Mononuclear cell (primary cell): Measurements from ENCODE around the gene B3GALNT2. TPM values are rescaled to one million over a fixed set of nuclear protein-coding genes. Genes with fewer than 3 reads are reported as not detected.
"Not testable (repeated sequence)": the region's sequence is repeated elsewhere in the genome, so short reads cannot be mapped to it uniquely, and the experiment has no call there.

Source experiments
- H3K27me3 ChIP-seq: 2 replicates; pipeline ENCODE4 v1.6.0; 2011; ENCODE audit warnings: low read length, control low read depth; ENCODE audit not compliant: insufficient read depth
- H3K4me1 ChIP-seq: 2 replicates; pipeline ENCODE4 v1.5.1; 2011; ENCODE audit warnings: mild to moderate bottlenecking, low read length, control low read depth; ENCODE audit not compliant: insufficient read depth
- H3K4me3 ChIP-seq: 2 replicates; pipeline ENCODE4 v1.5.1; 2011; ENCODE audit warnings: mild to moderate bottlenecking, low read length, moderate library complexity
- H3K9me3 ChIP-seq: 2 replicates; pipeline ENCODE4 v1.5.1; 2011; ENCODE audit warnings: low read depth, mild to moderate bottlenecking, control low read depth, low read length
- total RNA-seq: library from RNA; depleted of rRNA; stranded (reverse); fragments of >200 nt; gene quantifications from one replicate; pipeline ENCODE4 v1.2.3, GENCODE V29; 2012

Gene B3GALNT2
- 6.5 TPM for total RNA-seq

GRCh38 chr1:235504122-235504493 is at the start of gene B3GALNT2:
Gene B3GALNT2, minus strand, starts transcription at chr1:235504452. Its CDS starts 200 bp downstream, at chr1:235504252.
- peaks cover 21% of the 10 kb centered on the region for H3K4me1 ChIP-seq
- H3K4me3 ChIP-seq: peak within 1 kb of the TSS; percentile 90
- no peaks in the 10 kb centered on the region for H3K9me3 ChIP-seq
- H3K27me3 ChIP-seq: no peaks in the 10 kb centered on the region

- Histone ChIP-seq H3K9me3 (no peaks in the 10 kb centered on the region), H3K4me3 (no peak overlapping the region), H3K4me1 (no peaks in the 10 kb centered on the region), H3K27me3 (no peaks in the 10 kb centered on the region)
Measured at GRCh38 chr1:235553112-235553551, 48.9 kb upstream of the B3GALNT2 start.

GRCh38 chr1:235552146-235552716 is 48.0 kb upstream of the B3GALNT2 start:
- H3K4me3 ChIP-seq: no peak overlapping the region

GRCh38 chr1:235549351-235550139 is 45.3 kb upstream of the B3GALNT2 start:
- no peaks in the 10 kb centered on the region for H3K9me3 ChIP-seq
- no peaks in the 10 kb centered on the region for H3K27me3 ChIP-seq
- no peaks in the 10 kb centered on the region for H3K4me1 ChIP-seq
- H3K4me3 ChIP-seq: no peak overlapping the region

More at GRCh38 chr1:235552146-235552716, 48.0 kb upstream of the B3GALNT2 start:
- H3K27me3 ChIP-seq: no peaks in the 10 kb centered on the region
- no peaks in the 10 kb centered on the region for H3K9me3 ChIP-seq
- no peaks in the 10 kb centered on the region for H3K4me1 ChIP-seq

- H3K4me1 ChIP-seq, H3K4me3 ChIP-seq, H3K9me3 ChIP-seq, H3K27me3 ChIP-seq: not testable (repeated sequence)
Measured at GRCh38 chr1:235546369-235547155, 42.3 kb upstream of the B3GALNT2 start.

- H3K4me3 ChIP-seq: no peak overlapping the region
- no peaks in the 10 kb centered on the region for H3K4me1 ChIP-seq
- H3K27me3 ChIP-seq: no peaks in the 10 kb centered on the region
- no peaks in the 10 kb centered on the region for H3K9me3 ChIP-seq
Measured at GRCh38 chr1:235545292-235545930, 41.2 kb upstream of the B3GALNT2 start.

- H3K4me1 ChIP-seq, H3K4me3 ChIP-seq, H3K27me3 ChIP-seq, H3K9me3 ChIP-seq: not testable (repeated sequence)
Measured at GRCh38 chr1:235542845-235543244, 38.6 kb upstream of the B3GALNT2 start.

- no peak overlapping the region for H3K4me3 ChIP-seq
- no peaks in the 10 kb centered on the region for H3K4me1 ChIP-seq
- no peaks in the 10 kb centered on the region for H3K27me3 ChIP-seq
- H3K9me3 ChIP-seq: no peaks in the 10 kb centered on the region
Measured at GRCh38 chr1:235533476-235534168, 29.4 kb upstream of the B3GALNT2 start.

- H3K4me1 ChIP-seq: no peaks in the 10 kb centered on the region
- no peaks in the 10 kb centered on the region for H3K27me3 ChIP-seq
- H3K4me3 ChIP-seq: no peak overlapping the region
- no peaks in the 10 kb centered on the region for H3K9me3 ChIP-seq
Measured at GRCh38 chr1:235532360-235532759, 28.1 kb upstream of the B3GALNT2 start.

GRCh38 chr1:235527196-235527814 is 23.1 kb upstream of the B3GALNT2 start:
- no peaks in the 10 kb centered on the region for H3K27me3 ChIP-seq
- H3K4me1 ChIP-seq: no peaks in the 10 kb centered on the region
- no peaks in the 10 kb centered on the region for H3K9me3 ChIP-seq
- H3K4me3 ChIP-seq: no peak overlapping the region

- Histone ChIP-seq H3K9me3 (no peaks in the 10 kb centered on the region), H3K4me1 (no peaks in the 10 kb centered on the region)
Measured at GRCh38 chr1:235525314-235525713, 21.1 kb upstream of the B3GALNT2 start.

GRCh38 chr1:235516862-235517446 is 12.7 kb upstream of the B3GALNT2 start:
- H3K9me3 ChIP-seq: no peaks in the 10 kb centered on the region
- H3K27me3 ChIP-seq: no peaks in the 10 kb centered on the region
- no peaks in the 10 kb centered on the region for H3K4me1 ChIP-seq

More at GRCh38 chr1:235525314-235525713, 21.1 kb upstream of the B3GALNT2 start:
- no peak overlapping the region for H3K4me3 ChIP-seq
- H3K27me3 ChIP-seq: no peaks in the 10 kb centered on the region

GRCh38 chr1:235515844-235516512 is 11.7 kb upstream of the B3GALNT2 start:
- Histone ChIP-seq H3K4me3 (no peak overlapping the region), H3K4me1 (no peaks in the 10 kb centered on the region), H3K9me3 (no peaks in the 10 kb centered on the region), H3K27me3 (no peaks in the 10 kb centered on the region)

More at GRCh38 chr1:235516862-235517446, 12.7 kb upstream of the B3GALNT2 start:
- no peak overlapping the region for H3K4me3 ChIP-seq
